Vagina (tissue), 2 donors: ENCODE results near the gene ACTR3C.
"Not testable (repeated sequence)": the region's sequence is repeated elsewhere in the genome, so short reads cannot be mapped to it uniquely, and the experiment has no call there.

Experiments used
- CTCF ChIP-seq, 3 experiments: fragments of 450-650 bp in 2 of 3; fragments of 200-600 bp in 1 of 3; sonication (generic) in 1 of 3; IDR thresholded peaks; one replicate each; pipeline ENCODE4 v1.5.1; 2017 to 2019; ENCODE audit warnings: antibody characterized with exemption in 3 of 3, mild to moderate bottlenecking in 2 of 3, moderate library complexity in 2 of 3
- POLR2A ChIP-seq, 2 donors: fragments of 450-650 bp; IDR thresholded peaks; one replicate each; pipeline ENCODE4 v1.6.1; 2017; ENCODE audit warnings: antibody characterized with exemption in 2 of 2, mild to moderate bottlenecking in 2 of 2, moderate library complexity in 2 of 2
- POLR2AphosphoS5 ChIP-seq, 2 donors: sonication (generic); formaldehyde crosslinking; IDR thresholded peaks; one replicate each; pipeline ENCODE4 v1.9.0; 2017; ENCODE audit warnings: antibody characterized with exemption in 2 of 2, mild to moderate bottlenecking in 2 of 2, low read depth in 1 of 2; ENCODE audit not compliant: insufficient read depth in 1 of 2

- not testable (repeated sequence) for TF ChIP-seq CTCF (IDR thresholded peaks at IDR 0.05); POLR2A (IDR thresholded peaks at IDR 0.05); POLR2AphosphoS5 (IDR thresholded peaks at IDR 0.05; ENCODE audit: insufficient read depth in 1 of 2, low read depth in 1 of 2)
Measured at GRCh38 chr7:150290317-150290716, 33.0 kb downstream of the ACTR3C start.
